ENCODE data around the gene LPP. TPM values are rescaled to one million over a fixed set of nuclear protein-coding genes. Genes with fewer than 3 reads are reported as not detected.

LPP gene
- total and polyA plus RNA-seq, 2 donors (not counting 1 experiment from before 2014, with no cell fraction given) = 7.6 to 81.7 TPM

GRCh38 chr3:188680605-188681004 is 526.6 kb downstream of the LPP start:
- Mint-ChIP-seq H3K9me3 (ENCODE audit: insufficient read depth) (no peaks in the 10 kb centered on the region), H3K4me1 (peaks cover 28% of the 10 kb centered on the region), H3K27me3 (no peaks in the 10 kb centered on the region), H3K4me3 (no peak overlapping the region), H3K27ac (no peak overlapping the region)
- Histone ChIP-seq H2AFZ (ENCODE audit: insufficient read depth, low read depth, low read length, poor library complexity, severe bottlenecking) (no peak overlapping the region), H4K20me1 (ENCODE audit: control insufficient read depth, insufficient read depth, low read length, poor library complexity, severe bottlenecking) (no peaks in the 10 kb centered on the region), H3K4me3 (ENCODE audit: control extremely low read depth in 1 of 5, extremely low read depth in 1 of 5, insufficient read depth in 1 of 5, low read depth in 2 of 5, low read length in 4 of 5) (no peak overlapping the region), H3K79me2 (ENCODE audit: control insufficient read depth, insufficient read depth, low read length) (no peaks in the 10 kb centered on the region), H3K27ac (ENCODE audit: low read length in 2 of 2) (no peak overlapping the region), H3K27me3 (replicated peaks in 1 of 4; ENCODE audit: control extremely low read depth in 1 of 4, control insufficient read depth in 3 of 4, insufficient read depth in 4 of 4, low read length in 3 of 4) (no peaks in the 10 kb centered on the region), H3K9me3 (ENCODE audit: control extremely low read depth in 1 of 3, control insufficient read depth in 2 of 3, insufficient read depth in 1 of 3, low read length in 2 of 3) (peaks cover 0 to 2% (median 0%) of the 10 kb centered on the region in 3 donors), H3K9ac (ENCODE audit: low read length) (no peak overlapping the region), H3K4me1 (ENCODE audit: control insufficient read depth in 2 of 2, insufficient read depth in 2 of 2, low read length in 2 of 2) (no peaks in the 10 kb centered on the region), H3K4me2 (replicated peaks; ENCODE audit: low read depth, low read length, poor library complexity, severe bottlenecking) (no peak overlapping the region), H3K36me3 (replicated peaks in 1 of 2; ENCODE audit: control extremely low read depth in 1 of 2, control insufficient read depth in 1 of 2, extremely low read depth in 1 of 2, insufficient read depth in 2 of 2, low read length in 1 of 2) (no peaks in the 10 kb centered on the region)
- ATAC-seq (ENCODE audit: low read depth) (no peak), DNase-seq (no peak)
- ChIA-PET POLR2A (interaction anchor here (0.6 kb wide), 1 partner anchor 927 kb away, joined by 8 read pairs; no protein-coding TSS in a partner anchor), CTCF (interaction anchor here (0.5 to 1.8 kb wide), 3 partner anchors 10 to 941 kb away, joined by 3 to 10 read pairs (median 4); no protein-coding TSS in a partner anchor)
- no peak for TF ChIP-seq EZH2 (IDR thresholded peaks at IDR 0.05; ENCODE audit: borderline replicate concordance, insufficient read depth, low read depth, low read length, poor library complexity, severe bottlenecking)
- no peak for TF ChIP-seq CTCF (IDR thresholded peaks at IDR 0.05)
- WGBS (ENCODE audit: insufficient coverage) = 100% methylated on average over 3 of the region's 3 CpGs
- intact Hi-C loops (cut with micrococcal nuclease) = no loop called here

- ChIA-PET POLR2A (no interaction called here), CTCF (no interaction called here)
- Mint-ChIP-seq H3K9me3 (ENCODE audit: insufficient read depth) (no peaks in the 10 kb centered on the region), H3K27me3 (no peaks in the 10 kb centered on the region), H3K27ac (no peak overlapping the region), H3K4me3 (no peak overlapping the region), H3K4me1 (peaks cover 41% of the 10 kb centered on the region)
- Histone ChIP-seq H2AFZ (ENCODE audit: insufficient read depth, low read depth, low read length, poor library complexity, severe bottlenecking) (no peak overlapping the region), H3K9ac (ENCODE audit: low read length) (no peak overlapping the region), H3K27ac (ENCODE audit: low read length in 2 of 2) (no peak overlapping the region), H3K9me3 (ENCODE audit: control extremely low read depth in 1 of 3, control insufficient read depth in 2 of 3, insufficient read depth in 1 of 3, low read length in 2 of 3) (no peaks in the 10 kb centered on the region), H3K4me2 (replicated peaks; ENCODE audit: low read depth, low read length, poor library complexity, severe bottlenecking) (no peak overlapping the region), H3K36me3 (replicated peaks in 1 of 2; ENCODE audit: control extremely low read depth in 1 of 2, control insufficient read depth in 1 of 2, extremely low read depth in 1 of 2, insufficient read depth in 2 of 2, low read length in 1 of 2) (no peaks in the 10 kb centered on the region), H3K27me3 (replicated peaks in 1 of 4; ENCODE audit: control extremely low read depth in 1 of 4, control insufficient read depth in 3 of 4, insufficient read depth in 4 of 4, low read length in 3 of 4) (no peaks in the 10 kb centered on the region), H3K4me1 (ENCODE audit: control insufficient read depth in 2 of 2, insufficient read depth in 2 of 2, low read length in 2 of 2) (peaks cover 13 to 17% of the 10 kb centered on the region in 2 donors), H4K20me1 (ENCODE audit: control insufficient read depth, insufficient read depth, low read length, poor library complexity, severe bottlenecking) (no peaks in the 10 kb centered on the region), H3K79me2 (ENCODE audit: control insufficient read depth, insufficient read depth, low read length) (no peaks in the 10 kb centered on the region), H3K4me3 (ENCODE audit: control extremely low read depth in 1 of 5, extremely low read depth in 1 of 5, insufficient read depth in 1 of 5, low read depth in 2 of 5, low read length in 4 of 5) (no peak overlapping the region)
- TF ChIP-seq EZH2 (IDR thresholded peaks at IDR 0.05; ENCODE audit: borderline replicate concordance, insufficient read depth, low read depth, low read length, poor library complexity, severe bottlenecking) (no peak), CTCF (IDR thresholded peaks at IDR 0.05) (no peak)
- 87% methylated on average over 3 of the region's 4 CpGs for WGBS (ENCODE audit: insufficient coverage)
- intact Hi-C loops (cut with micrococcal nuclease) = no loop called here
- DNase-seq (no peak), ATAC-seq (ENCODE audit: low read depth) (no peak)
These were observed 528.4 kb downstream of the LPP start for GRCh38 chr3:188682316-188682715.
